Ovary (tissue), 3 donors: Measurements from ENCODE around the gene PXK.

Source experiments
- POLR2A ChIP-seq: fragments of 450-650 bp; IDR thresholded peaks from one replicate; pipeline ENCODE4 v1.6.1; 2017; ENCODE audit warnings: antibody characterized with exemption, mild to moderate bottlenecking, moderate library complexity
- TF ChIP-seq, protein P1 (sequence below), 3 donors: fragments of 450-650 bp in 2 of 3; fragments of 200-600 bp in 1 of 3; IDR thresholded peaks; one replicate each; pipeline versions ENCODE4 v1.5.1 to v1.8.0; 2016 to 2022; ENCODE audit warnings: antibody characterized with exemption in 3 of 3, mild to moderate bottlenecking in 1 of 3
- donor health status: DM: no; HTN: no; CAD: no.

DNA sequence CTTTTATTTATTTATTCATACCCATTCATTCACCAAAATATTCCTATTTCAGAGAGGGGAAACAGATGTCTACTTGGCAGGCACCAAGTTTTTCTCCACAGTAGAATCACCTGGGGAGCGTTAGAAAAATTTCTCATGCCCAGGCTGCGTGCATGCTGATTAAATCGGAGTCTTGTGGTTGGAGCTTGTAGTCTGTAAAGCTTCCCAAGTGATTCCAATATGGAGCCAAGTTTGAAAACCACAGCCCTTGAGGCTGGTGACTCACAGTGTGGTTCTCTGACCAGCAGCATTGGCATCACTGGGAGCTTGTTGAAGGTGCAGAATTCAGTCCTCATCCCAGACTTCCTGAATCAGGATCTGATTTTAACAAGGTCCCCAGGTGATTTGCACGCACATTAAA, 51.2 kb downstream of the PXK start:
- TF ChIP-seq, protein P1, sequence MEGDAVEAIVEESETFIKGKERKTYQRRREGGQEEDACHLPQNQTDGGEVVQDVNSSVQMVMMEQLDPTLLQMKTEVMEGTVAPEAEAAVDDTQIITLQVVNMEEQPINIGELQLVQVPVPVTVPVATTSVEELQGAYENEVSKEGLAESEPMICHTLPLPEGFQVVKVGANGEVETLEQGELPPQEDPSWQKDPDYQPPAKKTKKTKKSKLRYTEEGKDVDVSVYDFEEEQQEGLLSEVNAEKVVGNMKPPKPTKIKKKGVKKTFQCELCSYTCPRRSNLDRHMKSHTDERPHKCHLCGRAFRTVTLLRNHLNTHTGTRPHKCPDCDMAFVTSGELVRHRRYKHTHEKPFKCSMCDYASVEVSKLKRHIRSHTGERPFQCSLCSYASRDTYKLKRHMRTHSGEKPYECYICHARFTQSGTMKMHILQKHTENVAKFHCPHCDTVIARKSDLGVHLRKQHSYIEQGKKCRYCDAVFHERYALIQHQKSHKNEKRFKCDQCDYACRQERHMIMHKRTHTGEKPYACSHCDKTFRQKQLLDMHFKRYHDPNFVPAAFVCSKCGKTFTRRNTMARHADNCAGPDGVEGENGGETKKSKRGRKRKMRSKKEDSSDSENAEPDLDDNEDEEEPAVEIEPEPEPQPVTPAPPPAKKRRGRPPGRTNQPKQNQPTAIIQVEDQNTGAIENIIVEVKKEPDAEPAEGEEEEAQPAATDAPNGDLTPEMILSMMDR (IDR thresholded peaks at IDR 0.05) = no peak
- TF ChIP-seq POLR2A = no peak
